HL-60/S4 treated with retinoic acid at 250 ng/mL for 4 days and 3 days (cell line): ENCODE measurements around the gene ALDH16A1.

Experiments used
- in situ Hi-C: fragments of 300-500 bp; cut with MboI; formaldehyde crosslinking; loops from 2 replicates; pipeline ENCODE4 v1.7.0; 2022; ENCODE audit warnings: low sequenced_read_pairs

ALDH16A1 gene

GRCh38 chr19:49439836-49440235 lies 13.2 kb upstream of the ALDH16A1 start:
- in situ Hi-C loops = loop anchor here (5.0 kb wide), 1 partner anchor 48 kb away; no protein-coding TSS in a partner anchor

GRCh38 chr19:49440439-49441209 lies 12.4 kb upstream of the ALDH16A1 start:
- in situ Hi-C loops = loop anchor here (5.0 kb wide), 1 partner anchor 48 kb away; no protein-coding TSS in a partner anchor

DNA sequence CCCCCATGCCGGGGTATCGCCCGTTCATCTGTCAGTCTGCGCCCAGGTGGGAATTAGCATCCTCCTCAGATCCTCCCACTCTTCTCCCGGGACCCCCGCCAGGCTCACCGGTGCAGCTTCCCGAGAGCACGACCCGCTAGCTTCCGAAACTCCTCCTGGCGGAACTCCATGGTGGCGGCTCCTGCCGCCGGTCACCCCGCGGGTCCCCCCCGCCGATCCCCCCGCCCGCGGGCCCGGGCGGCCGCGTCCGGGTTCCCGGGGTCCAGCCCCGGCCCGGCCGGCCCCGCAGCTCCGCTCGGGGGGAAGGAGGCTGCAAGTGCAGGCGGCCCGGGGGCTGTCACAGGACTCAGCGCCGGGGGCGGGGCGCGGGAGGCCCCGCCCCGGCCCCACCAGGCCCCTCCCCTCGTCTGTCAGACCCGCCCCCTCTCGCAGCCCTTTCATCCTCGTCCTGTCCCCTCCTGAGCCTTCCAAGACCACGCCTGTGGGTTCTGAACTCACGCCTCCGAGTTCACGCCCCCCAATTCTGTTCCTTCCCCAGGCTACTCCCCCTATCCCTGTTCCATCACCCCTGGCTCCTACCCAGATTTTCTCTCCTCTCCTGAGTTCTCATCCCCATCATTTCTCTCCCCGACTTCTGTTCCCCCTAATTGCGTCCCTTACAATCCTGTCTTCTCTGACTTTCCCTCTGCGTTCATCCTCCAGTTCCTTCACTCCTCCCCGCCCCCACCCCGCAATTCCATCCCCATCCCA lies 11.6 kb upstream of the ALDH16A1 start, which contains the start of gene SLC17A7:
Gene SLC17A7, minus strand, starts transcription at position 318 of the 750 bp plus-strand sequence. Its CDS starts 148 bp downstream, at position 170.
- in situ Hi-C loops = loop anchor here (5.0 kb wide), 1 partner anchor 49 kb away; no protein-coding TSS in a partner anchor

- in situ Hi-C loops = loop anchor here (5.0 kb wide), 1 partner anchor 50 kb away; no protein-coding TSS in a partner anchor
These were observed 11.1 kb upstream of the ALDH16A1 start for GRCh38 chr19:49441960-49442350.

DNA sequence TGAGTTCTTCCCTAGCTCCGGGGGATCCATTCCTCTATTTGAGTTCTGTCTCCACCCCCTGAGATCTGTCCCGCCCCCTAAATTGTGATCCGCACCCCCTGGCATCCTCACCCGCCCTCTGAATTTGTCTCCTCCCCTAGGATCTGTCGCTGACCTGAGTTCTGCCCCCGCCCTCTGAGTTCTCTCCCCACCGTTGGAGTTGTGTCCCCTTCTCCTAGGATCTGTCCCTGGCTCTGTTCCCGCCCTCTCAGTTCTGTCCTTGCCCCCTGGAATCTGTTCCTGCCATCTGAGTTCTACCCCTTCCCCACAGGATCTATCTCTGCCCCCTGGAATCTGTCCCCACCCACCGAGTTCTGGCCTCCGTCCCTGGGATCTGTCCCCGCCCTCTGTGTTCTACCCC lies 10.7 kb upstream of the ALDH16A1 start:
- in situ Hi-C loops = loop anchor here (5.0 kb wide), 1 partner anchor 50 kb away; no protein-coding TSS in a partner anchor

DNA sequence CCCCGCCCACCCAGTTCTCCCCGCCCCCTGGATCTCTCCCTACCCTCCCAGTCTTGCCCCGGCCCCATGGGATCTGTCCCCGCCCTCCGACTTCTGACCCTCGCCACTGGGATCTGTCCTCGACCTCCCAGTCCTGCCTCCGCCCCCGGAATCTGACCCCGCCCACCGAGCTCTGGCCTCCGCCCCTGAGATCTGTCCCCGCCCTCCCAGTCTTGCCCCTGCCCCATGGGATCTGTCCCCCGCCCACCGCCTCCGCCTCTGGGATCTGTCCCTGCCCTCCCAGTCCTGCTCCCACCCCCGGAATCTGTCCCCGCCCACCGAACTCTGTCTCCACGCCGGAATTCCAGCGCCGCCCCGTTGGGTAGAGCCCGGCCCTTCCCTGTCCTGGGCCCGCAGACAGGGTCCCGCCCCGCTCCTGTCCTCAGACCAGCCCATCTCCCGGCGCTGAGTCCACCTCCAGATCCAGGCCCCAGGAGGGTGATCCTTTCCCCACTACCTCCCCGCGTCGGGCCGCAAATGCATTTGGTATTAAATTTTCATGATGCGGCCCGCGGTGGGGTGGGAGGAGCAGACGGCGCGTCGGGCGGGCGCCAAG lies 10.2 kb upstream of the ALDH16A1 start:
- in situ Hi-C loops = loop anchor here (5.0 kb wide), 1 partner anchor 51 kb away; no protein-coding TSS in a partner anchor

- in situ Hi-C loops = loop anchor here (5.0 kb wide), 1 partner anchor 51 kb away; no protein-coding TSS in a partner anchor
These were observed 9.5 kb upstream of the ALDH16A1 start for GRCh38 chr19:49443366-49444099.

GRCh38 chr19:49444100-49444700 lies 8.8 kb upstream of the ALDH16A1 start:
- in situ Hi-C loops = loop anchor here (5.0 kb wide), 1 partner anchor 52 kb away; no protein-coding TSS in a partner anchor

DNA sequence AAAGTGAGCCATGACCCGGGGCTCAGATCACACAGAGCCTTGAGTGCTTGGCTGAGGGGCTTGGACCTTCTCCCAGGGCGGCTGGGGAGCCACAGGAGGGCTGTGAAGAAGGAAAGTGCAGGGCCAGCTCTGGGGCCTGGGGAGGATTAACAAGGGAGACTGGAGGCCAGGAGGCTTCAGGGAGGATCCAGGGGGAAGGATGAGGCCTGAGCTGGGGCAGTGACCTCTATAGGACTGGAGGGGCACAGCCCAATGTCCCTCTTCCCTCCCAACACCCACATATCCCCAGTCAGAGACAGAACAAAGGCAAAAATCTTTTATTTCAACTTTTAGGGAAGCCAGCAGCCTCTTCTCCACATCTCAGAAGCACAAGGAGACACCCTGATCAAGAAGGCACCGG lies 7.0 kb upstream of the ALDH16A1 start:
- in situ Hi-C loops = no loop called here

GRCh38 chr19:49447485-49448431 lies 5.3 kb upstream of the ALDH16A1 start:
- in situ Hi-C loops = no loop called here

GRCh38 chr19:49448432-49448786 lies 4.6 kb upstream of the ALDH16A1 start:
- in situ Hi-C loops = no loop called here

GRCh38 chr19:49450405-49450804 lies 2.6 kb upstream of the ALDH16A1 start:
- in situ Hi-C loops = no loop called here

- in situ Hi-C loops = no loop called here
These were observed 1.4 kb upstream of the ALDH16A1 start, which contains the start of gene PIH1D1 for GRCh38 chr19:49451430-49452181. Gene PIH1D1 (minus strand): TSS chr19:49451814. CDS start chr19:49451574, 240 bp downstream.

- in situ Hi-C loops = no loop called here
These were observed 774 bp downstream of the ALDH16A1 start for GRCh38 chr19:49453757-49454240.

DNA sequence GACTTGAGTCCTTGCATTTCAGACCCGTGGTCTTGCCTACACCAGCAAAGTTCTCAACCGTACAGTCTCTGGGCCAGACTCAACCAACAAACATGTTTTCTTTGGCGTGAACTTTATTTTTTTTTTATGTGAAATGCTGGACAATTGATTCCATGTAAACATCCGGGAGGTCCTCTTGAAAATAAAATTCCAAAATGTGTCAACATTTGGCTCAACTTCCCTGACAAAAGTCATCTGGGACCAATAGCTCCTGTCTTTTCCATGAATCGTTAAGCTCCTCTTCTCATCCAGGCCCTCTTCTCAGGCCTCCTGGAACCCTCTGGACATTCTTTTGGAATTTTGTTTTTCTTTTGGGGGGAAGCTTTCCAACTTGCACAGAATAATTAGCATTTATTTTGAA lies 2.7 kb downstream of the ALDH16A1 start:
- in situ Hi-C loops = no loop called here

GRCh38 chr19:49456326-49456725 lies 3.3 kb downstream of the ALDH16A1 start:
- in situ Hi-C loops = no loop called here

DNA sequence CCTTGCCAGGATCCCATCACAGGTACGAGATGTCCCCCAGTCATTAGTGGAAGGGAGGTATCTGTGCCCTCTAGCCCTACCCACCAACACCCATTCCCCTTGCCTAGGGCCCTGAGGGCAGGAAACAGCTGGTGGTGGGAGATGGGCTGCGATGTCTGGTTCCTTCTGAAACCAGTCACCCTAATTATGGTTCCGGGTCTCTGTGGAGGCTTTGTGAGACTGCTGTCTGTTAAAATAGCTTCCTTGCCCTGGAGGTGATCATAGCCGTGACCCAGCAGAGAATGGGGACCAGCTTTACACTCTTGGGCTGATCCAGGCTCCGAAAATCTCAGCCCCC lies 5.5 kb downstream of the ALDH16A1 start:
- in situ Hi-C loops = no loop called here

GRCh38 chr19:49459388-49459787 lies 6.4 kb downstream of the ALDH16A1 start:
- in situ Hi-C loops = no loop called here
